Upper lobe of right lung (tissue), 1 donor: ENCODE results near the gene HOXC9. TPM values are rescaled to one million over a fixed set of nuclear protein-coding genes. Genes with fewer than 3 reads are reported as not detected.

Source experiments
- ATAC-seq: fragments of 200-7000 bp; cut with Tn5 transposase; one replicate; pipeline ENCODE4 v1.9.1; 2020; ENCODE audit warnings: mild to moderate bottlenecking, moderate library complexity
- DNase-seq: peaks from one replicate; pipeline ENCODE4 v3.0.0-alpha.2; 2020
- H3K27ac ChIP-seq: fragments of 200-600 bp; one replicate; pipeline ENCODE4 v1.8.0; 2022
- H3K27me3 ChIP-seq: fragments of 200-600 bp; one replicate; pipeline ENCODE4 v1.8.0; 2022; ENCODE audit warnings: mild to moderate bottlenecking
- H3K36me3 ChIP-seq: fragments of 200-600 bp; one replicate; pipeline ENCODE4 v1.8.0; 2022
- H3K4me1 ChIP-seq: fragments of 200-600 bp; one replicate; pipeline ENCODE4 v1.8.0; 2022
- H3K4me3 ChIP-seq: fragments of 200-600 bp; one replicate; pipeline ENCODE4 v1.8.0; 2022; ENCODE audit warnings: mild to moderate bottlenecking
- H3K9me3 ChIP-seq: fragments of 200-600 bp; one replicate; pipeline ENCODE4 v1.8.0; 2022
- intact Hi-C: fragments of 100-400 bp; cut with DNase I; formaldehyde crosslinking; loops from one replicate; pipeline ENCODE4 v1.11.0; 2022
- total RNA-seq: library from RNA; stranded (reverse); fragmentation: NEBNext Ultra II Directional; extraction: Animal tissue kit (Norgen Biotek cat#: 25700); gene quantifications from one replicate; pipeline ENCODE4 v1.2.1, GENCODE V29; 2021
- TF ChIP-seq, protein P1 (sequence below): fragments of 200-600 bp; IDR thresholded peaks from one replicate; pipeline ENCODE4 v1.8.0; 2022; ENCODE audit warnings: antibody characterized with exemption
- donor health status: DM: no; HTN: yes; CAD: no; lungs with severe emphysema.

HOXC9 gene
- total RNA-seq, 1 donor from 2014 or later, result 0.61 TPM

- H3K27ac ChIP-seq, result no peak overlapping the region
- intact Hi-C loops, result no loop called here
- no peaks in the 10 kb centered on the region for H3K9me3 ChIP-seq
- H3K36me3 ChIP-seq, result no peaks in the 10 kb centered on the region
- H3K4me3 ChIP-seq, result no peak overlapping the region
- TF ChIP-seq, protein P1, sequence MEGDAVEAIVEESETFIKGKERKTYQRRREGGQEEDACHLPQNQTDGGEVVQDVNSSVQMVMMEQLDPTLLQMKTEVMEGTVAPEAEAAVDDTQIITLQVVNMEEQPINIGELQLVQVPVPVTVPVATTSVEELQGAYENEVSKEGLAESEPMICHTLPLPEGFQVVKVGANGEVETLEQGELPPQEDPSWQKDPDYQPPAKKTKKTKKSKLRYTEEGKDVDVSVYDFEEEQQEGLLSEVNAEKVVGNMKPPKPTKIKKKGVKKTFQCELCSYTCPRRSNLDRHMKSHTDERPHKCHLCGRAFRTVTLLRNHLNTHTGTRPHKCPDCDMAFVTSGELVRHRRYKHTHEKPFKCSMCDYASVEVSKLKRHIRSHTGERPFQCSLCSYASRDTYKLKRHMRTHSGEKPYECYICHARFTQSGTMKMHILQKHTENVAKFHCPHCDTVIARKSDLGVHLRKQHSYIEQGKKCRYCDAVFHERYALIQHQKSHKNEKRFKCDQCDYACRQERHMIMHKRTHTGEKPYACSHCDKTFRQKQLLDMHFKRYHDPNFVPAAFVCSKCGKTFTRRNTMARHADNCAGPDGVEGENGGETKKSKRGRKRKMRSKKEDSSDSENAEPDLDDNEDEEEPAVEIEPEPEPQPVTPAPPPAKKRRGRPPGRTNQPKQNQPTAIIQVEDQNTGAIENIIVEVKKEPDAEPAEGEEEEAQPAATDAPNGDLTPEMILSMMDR, result no peak
- no peaks in the 10 kb centered on the region for H3K4me1 ChIP-seq
- DNase-seq (no peak), ATAC-seq (no peak)
- H3K27me3 ChIP-seq, result peaks cover 87% of the 10 kb centered on the region
These were observed 46.0 kb downstream of the HOXC9 start for GRCh38 chr12:54045868-54046521.

DNA sequence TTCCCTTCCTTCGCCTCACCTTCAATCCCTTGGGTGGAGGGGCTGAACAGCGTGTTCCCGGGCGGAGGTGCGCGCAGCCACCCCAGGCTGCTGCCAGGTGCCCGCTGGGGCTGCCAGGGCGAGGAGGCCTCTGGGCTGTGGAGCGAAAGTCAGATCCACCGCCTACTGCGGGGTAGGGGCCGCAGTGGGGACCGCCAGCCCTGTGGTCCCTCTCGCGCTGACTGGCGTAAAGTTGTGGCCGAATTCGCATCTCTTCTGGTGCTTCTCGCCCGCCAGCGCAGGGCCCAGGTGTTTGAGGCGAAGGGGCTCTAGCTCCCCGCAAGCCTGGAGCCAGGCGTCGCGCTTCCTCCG is 46.8 kb downstream of the HOXC9 start:
- DNase-seq (no peak), ATAC-seq (no peak)
- Histone ChIP-seq H3K27me3 (peaks cover 85% of the 10 kb centered on the region), H3K4me3 (no peak overlapping the region), H3K9me3 (no peaks in the 10 kb centered on the region), H3K4me1 (no peaks in the 10 kb centered on the region), H3K36me3 (no peaks in the 10 kb centered on the region), H3K27ac (no peak overlapping the region)
- TF ChIP-seq, protein P1, result no peak
- intact Hi-C loops, result no loop called here

DNA sequence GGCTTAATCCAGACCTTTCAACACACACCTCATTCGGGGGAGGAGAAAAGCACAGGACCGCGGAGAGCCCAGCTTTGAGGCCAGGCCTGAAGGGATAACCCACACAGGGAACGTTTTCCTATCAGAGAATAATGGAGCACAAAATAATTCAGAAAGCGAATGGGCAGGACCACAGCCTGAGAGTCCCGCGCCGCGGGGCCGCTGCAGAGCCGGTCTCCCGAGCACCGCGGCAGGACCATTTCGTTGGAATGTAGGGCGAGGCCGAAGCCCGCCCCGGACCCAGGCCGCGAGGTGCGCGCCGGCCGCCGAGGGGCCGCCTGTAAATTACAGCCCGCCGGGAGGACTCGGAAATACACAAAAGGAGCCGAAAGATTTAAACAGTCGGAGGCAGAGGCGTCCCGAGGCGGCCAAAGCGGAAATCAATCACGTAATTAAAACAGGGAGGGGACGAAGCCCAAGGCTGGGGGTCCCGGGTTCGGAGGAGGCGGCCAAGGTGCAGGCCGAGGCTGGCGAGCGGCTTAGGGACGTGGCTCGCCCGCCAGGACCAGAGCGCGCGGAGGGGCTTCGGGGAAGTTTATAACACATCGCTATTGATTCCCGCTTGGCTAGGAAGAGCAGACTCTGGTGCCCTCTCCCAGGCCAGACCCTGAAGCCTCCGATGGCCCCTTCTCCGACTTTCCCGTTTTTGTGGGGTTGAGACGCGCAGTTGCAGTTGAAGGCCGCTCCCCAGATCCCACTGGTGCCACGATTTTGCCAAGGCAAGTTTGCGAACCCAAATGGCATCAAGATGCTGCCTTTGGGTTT is 47.4 kb downstream of the HOXC9 start:
- TF ChIP-seq, protein P1, result no peak
- DNase-seq (no peak), ATAC-seq (no peak)
- intact Hi-C loops, result no loop called here
- Histone ChIP-seq H3K27me3 (peaks cover 85% of the 10 kb centered on the region), H3K4me1 (no peaks in the 10 kb centered on the region), H3K9me3 (no peaks in the 10 kb centered on the region), H3K27ac (no peak overlapping the region), H3K4me3 (no peak overlapping the region), H3K36me3 (no peaks in the 10 kb centered on the region)

GRCh38 chr12:54047964-54048303 is 48.0 kb downstream of the HOXC9 start:
- peaks cover 5% of the 10 kb centered on the region for H3K4me1 ChIP-seq
- DNase-seq (no peak), ATAC-seq (no peak)
- TF ChIP-seq, protein P1, result no peak
- H3K36me3 ChIP-seq, result no peaks in the 10 kb centered on the region
- H3K27me3 ChIP-seq, result peaks cover 85% of the 10 kb centered on the region
- H3K27ac ChIP-seq, result no peak overlapping the region
- H3K4me3 ChIP-seq, result no peak overlapping the region
- intact Hi-C loops, result no loop called here
- H3K9me3 ChIP-seq, result no peaks in the 10 kb centered on the region

- no peak for DNase-seq
- TF ChIP-seq, protein P1, result no peak
- Histone ChIP-seq H3K9me3 (no peaks in the 10 kb centered on the region), H3K4me3 (no peak overlapping the region), H3K4me1 (peaks cover 8% of the 10 kb centered on the region), H3K27me3 (peaks cover 84% of the 10 kb centered on the region), H3K27ac (no peak overlapping the region), H3K36me3 (no peaks in the 10 kb centered on the region)
- no peak for ATAC-seq
- intact Hi-C loops, result no loop called here
These were observed 48.6 kb downstream of the HOXC9 start for GRCh38 chr12:54048406-54049093.
